Neuronal stem cell (in vitro differentiated cells): ENCODE data around the gene SLC35D1.

ENCODE experiments used
- DNase-seq: peaks from one replicate; pipeline ENCODE4 v3.0.0-alpha.2; 2013; ENCODE audit warnings: low spot score
- H2AFZ ChIP-seq: one replicate; pipeline ENCODE4 v1.6.1; 2013; ENCODE audit warnings: mild to moderate bottlenecking, low read length, inconsistent platforms
- H2AK5ac ChIP-seq: 2 replicates; pipeline ENCODE4 v1.6.1; 2013; ENCODE audit warnings: low read depth, mild to moderate bottlenecking, inconsistent platforms, low read length, moderate library complexity, mixed read lengths
- H2BK120ac ChIP-seq: 2 replicates; pipeline ENCODE4 v1.6.1; 2013; ENCODE audit warnings: low read depth, mild to moderate bottlenecking, inconsistent platforms, low read length, moderate library complexity, mixed read lengths
- H2BK12ac ChIP-seq: one replicate; pipeline ENCODE4 v1.6.1; 2013; ENCODE audit warnings: low read length, inconsistent platforms
- H2BK15ac ChIP-seq: 2 replicates; pipeline ENCODE4 v1.6.1; 2013; ENCODE audit warnings: mild to moderate bottlenecking, low read length, inconsistent platforms, mixed read lengths
- H2BK5ac ChIP-seq: one replicate; pipeline ENCODE4 v1.6.1; 2013; ENCODE audit warnings: inconsistent platforms, mild to moderate bottlenecking, low read length, moderate library complexity
- H3K14ac ChIP-seq: one replicate; pipeline ENCODE4 v1.6.1; 2013; ENCODE audit warnings: low read length, inconsistent platforms
- H3K18ac ChIP-seq: 2 replicates; pipeline ENCODE4 v1.6.1; 2013; ENCODE audit warnings: low read length, inconsistent platforms
- H3K23ac ChIP-seq: 2 replicates; pipeline ENCODE4 v1.6.1; 2013; ENCODE audit warnings: low read depth, mild to moderate bottlenecking, mixed read lengths, low read length, inconsistent platforms; ENCODE audit not compliant: poor library complexity
- H3K27ac ChIP-seq: replicated peaks from 3 replicates; pipeline ENCODE4 v1.5.1; 2013; ENCODE audit warnings: low read length, inconsistent platforms
- H3K27me3 ChIP-seq, 3 experiments: 2 replicates each; pipeline ENCODE4 v1.6.1; 2013; ENCODE audit warnings: low read length in 3 of 3, mild to moderate bottlenecking in 2 of 3, inconsistent platforms in 1 of 3, low read depth in 1 of 3, mixed read lengths in 1 of 3, moderate library complexity in 1 of 3; ENCODE audit not compliant: control insufficient read depth in 3 of 3, insufficient read depth in 3 of 3
- H3K36me3 ChIP-seq, 2 donors: replicated peaks in 1 of 2; 2 replicates each; pipeline ENCODE4 v1.6.1; 2013; ENCODE audit warnings: low read length in 2 of 2; ENCODE audit not compliant: control insufficient read depth in 2 of 2, insufficient read depth in 2 of 2
- H3K4ac ChIP-seq: 2 replicates; pipeline ENCODE4 v1.6.1; 2013; ENCODE audit warnings: inconsistent platforms, mild to moderate bottlenecking, low read length, moderate library complexity
- H3K4me1 ChIP-seq, 2 donors: 1 replicate in 1 of 2; 2 replicates in 1 of 2; pipeline ENCODE4 v1.6.1; 2013; ENCODE audit warnings: low read length in 2 of 2, low read depth in 1 of 2; ENCODE audit not compliant: control insufficient read depth in 2 of 2, insufficient read depth in 1 of 2
- H3K4me2 ChIP-seq: one replicate; pipeline ENCODE4 v1.6.1; 2013; ENCODE audit warnings: mild to moderate bottlenecking, low read length, inconsistent platforms; ENCODE audit not compliant: insufficient read depth, poor library complexity, severe bottlenecking
- H3K4me3 ChIP-seq, 2 donors: 2 replicates each; pipeline ENCODE4 v1.5.1; 2013; ENCODE audit warnings: low read length in 2 of 2, mild to moderate bottlenecking in 2 of 2, inconsistent platforms in 1 of 2, moderate library complexity in 1 of 2
- H3K79me1 ChIP-seq: one replicate; pipeline ENCODE4 v1.6.1; 2013; ENCODE audit warnings: low read depth, mild to moderate bottlenecking, inconsistent platforms, low read length, moderate library complexity
- H3K9ac ChIP-seq: one replicate; pipeline ENCODE4 v1.6.1; 2013; ENCODE audit warnings: mild to moderate bottlenecking, low read depth, low read length, inconsistent platforms; ENCODE audit not compliant: poor library complexity
- H3K9me3 ChIP-seq, 2 donors: replicated peaks in 1 of 2; 2 replicates each; pipeline versions ENCODE3 to v1.6.1; 2013; ENCODE audit warnings: low read length in 2 of 2, mild to moderate bottlenecking in 2 of 2, inconsistent platforms in 1 of 2, low read depth in 1 of 2, mixed read lengths in 1 of 2, moderate library complexity in 1 of 2; ENCODE audit not compliant: control insufficient read depth in 2 of 2, insufficient read depth in 1 of 2
- H4K8ac ChIP-seq: one replicate; pipeline ENCODE4 v1.6.1; 2013; ENCODE audit warnings: low read depth, mild to moderate bottlenecking, inconsistent platforms, low read length, moderate library complexity
- H4K91ac ChIP-seq: one replicate; pipeline ENCODE4 v1.6.1; 2013; ENCODE audit warnings: low read length, low read depth, mild to moderate bottlenecking, inconsistent platforms; ENCODE audit not compliant: poor library complexity
- WGBS, 2 donors: extraction: QIAGEN DNeasy Blood & Tissue Kit; methylation state at CpG; one replicate each; pipeline ENCODE4 v1.1.7; 2013; ENCODE audit warnings: missing lambda C conversion rate in 2 of 2, mixed read lengths in 1 of 2; ENCODE audit not compliant: insufficient read length in 2 of 2, insufficient replicate concordance in 1 of 2; ENCODE audit errors: extremely low coverage in 2 of 2; 5-methylcytosine and 5-hydroxymethylcytosine counted together

The SLC35D1 gene

DNA sequence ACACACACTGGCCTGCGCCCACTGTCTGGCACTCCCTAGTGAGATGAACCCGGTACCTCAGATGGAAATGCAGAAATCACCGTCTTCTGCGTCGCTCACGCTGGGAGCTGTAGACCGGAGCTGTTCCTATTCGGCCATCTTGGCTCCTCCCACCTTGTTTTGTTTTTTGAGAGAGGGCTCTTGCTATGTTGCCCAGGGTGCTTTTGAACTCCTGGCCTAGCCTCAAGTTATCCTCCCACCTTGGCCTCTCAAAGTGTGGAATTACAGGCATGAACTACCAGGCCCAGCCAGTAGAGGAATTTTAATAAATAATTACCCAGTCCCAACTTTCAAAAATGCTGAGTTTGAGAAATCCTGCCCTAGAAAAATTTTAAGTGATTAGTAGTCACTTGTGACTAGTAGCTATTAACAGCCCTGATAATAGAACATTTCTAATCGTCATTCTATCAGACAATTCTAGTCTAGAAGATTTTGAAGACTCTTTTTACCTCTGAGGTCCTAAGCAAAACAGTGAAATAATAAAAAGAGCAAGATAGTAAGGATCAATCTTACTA is 30.9 kb upstream of the SLC35D1 start:
- H3K4me3 ChIP-seq: no peak overlapping the region
- no peak overlapping the region for H3K14ac ChIP-seq
- no peaks in the 10 kb centered on the region for H3K36me3 ChIP-seq
- H3K27me3 ChIP-seq: no peaks in the 10 kb centered on the region
- no peak overlapping the region for H3K23ac ChIP-seq
- no peak overlapping the region for H3K9ac ChIP-seq
- no peak overlapping the region for H2BK120ac ChIP-seq
- no peak overlapping the region for H3K18ac ChIP-seq
- H2BK15ac ChIP-seq: no peak overlapping the region
- H3K4me2 ChIP-seq: no peak overlapping the region
- no peak overlapping the region for H3K4ac ChIP-seq
- no CpG with 5 or more reads among the region's 9 CpGs for WGBS, 2 donors
- H4K91ac ChIP-seq: no peak overlapping the region
- no peak overlapping the region for H2BK12ac ChIP-seq
- no peak overlapping the region for H4K8ac ChIP-seq
- H3K9me3 ChIP-seq: peaks cover 0 to 7% of the 10 kb centered on the region in 2 donors
- H2AFZ ChIP-seq: no peak overlapping the region
- no peak overlapping the region for H2AK5ac ChIP-seq
- DNase-seq: no peak
- no peak overlapping the region for H2BK5ac ChIP-seq
- H3K79me1 ChIP-seq: no peaks in the 10 kb centered on the region
- H3K27ac ChIP-seq: no peak overlapping the region
- no peaks in the 10 kb centered on the region for H3K4me1 ChIP-seq

DNA sequence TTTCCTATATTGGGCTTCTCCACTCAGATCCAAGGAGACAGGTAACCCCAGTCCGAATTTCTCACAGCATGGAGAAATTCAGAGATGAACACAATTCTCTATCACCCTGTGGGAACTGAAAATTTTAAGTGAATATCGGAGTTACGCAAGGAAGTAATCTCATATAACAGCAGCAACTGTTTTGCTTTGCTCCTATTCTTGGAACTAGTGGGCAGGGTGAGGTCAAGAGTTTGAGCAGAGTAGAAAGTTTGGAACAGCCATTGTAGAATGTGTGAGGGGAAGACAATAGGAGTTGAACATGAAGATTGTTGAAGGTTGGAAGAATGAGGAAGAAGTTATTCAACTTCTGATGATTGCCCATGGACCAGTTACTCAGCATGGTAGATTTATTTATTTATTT is 24.3 kb upstream of the SLC35D1 start:
- H3K9ac ChIP-seq: no peak overlapping the region
- H2BK5ac ChIP-seq: no peak overlapping the region
- H3K27ac ChIP-seq: no peak overlapping the region
- H3K9me3 ChIP-seq: no peaks in the 10 kb centered on the region
- H3K79me1 ChIP-seq: no peaks in the 10 kb centered on the region
- no peak overlapping the region for H3K4ac ChIP-seq
- H3K14ac ChIP-seq: no peak overlapping the region
- no peak overlapping the region for H3K23ac ChIP-seq
- H3K4me2 ChIP-seq: no peak overlapping the region
- H4K8ac ChIP-seq: no peak overlapping the region
- H4K91ac ChIP-seq: no peak overlapping the region
- no peak overlapping the region for H3K18ac ChIP-seq
- no peaks in the 10 kb centered on the region for H3K4me1 ChIP-seq
- H3K36me3 ChIP-seq: no peaks in the 10 kb centered on the region
- no peak overlapping the region for H2AFZ ChIP-seq
- H2BK12ac ChIP-seq: no peak overlapping the region
- no peak overlapping the region for H2BK15ac ChIP-seq
- no peaks in the 10 kb centered on the region for H3K27me3 ChIP-seq
- no peak overlapping the region for H2BK120ac ChIP-seq
- WGBS, 2 donors: no CpG with 5 or more reads among the region's 3 CpGs
- no peak overlapping the region for H3K4me3 ChIP-seq
- DNase-seq: no peak
- H2AK5ac ChIP-seq: no peak overlapping the region

DNA sequence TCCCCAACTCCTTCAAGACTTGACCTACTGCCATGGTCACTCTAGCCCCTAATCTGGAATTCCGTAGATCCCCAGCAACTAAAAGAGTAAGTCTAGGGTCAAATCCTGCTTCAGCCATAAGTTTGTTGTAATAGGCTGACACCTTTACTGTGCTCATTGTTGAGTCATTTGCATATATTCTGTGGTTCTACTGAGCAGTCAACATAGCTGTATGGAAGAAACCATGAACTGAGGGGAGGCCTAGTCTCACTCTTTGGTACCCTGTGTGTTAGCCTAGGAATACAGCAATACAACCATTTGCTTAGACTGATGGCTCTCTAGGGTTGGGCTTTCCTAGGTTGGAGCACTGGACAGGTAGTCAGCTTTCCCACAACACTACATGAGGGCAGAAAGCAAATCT is 23.6 kb upstream of the SLC35D1 start:
- Histone ChIP-seq H2BK120ac (no peak overlapping the region), H3K14ac (no peak overlapping the region), H3K27me3 (no peaks in the 10 kb centered on the region), H3K36me3 (no peaks in the 10 kb centered on the region), H3K79me1 (no peaks in the 10 kb centered on the region), H2BK5ac (no peak overlapping the region), H4K91ac (no peak overlapping the region), H2BK12ac (no peak overlapping the region), H3K4me1 (no peaks in the 10 kb centered on the region), H2AFZ (no peak overlapping the region), H3K27ac (no peak overlapping the region), H3K4me3 (no peak overlapping the region), H4K8ac (no peak overlapping the region), H3K18ac (no peak overlapping the region), H3K23ac (no peak overlapping the region), H2AK5ac (no peak overlapping the region), H3K4me2 (no peak overlapping the region), H3K9ac (no peak overlapping the region), H3K9me3 (peaks cover 2% of the 10 kb centered on the region in 2 donors), H3K4ac (no peak overlapping the region), H2BK15ac (no peak overlapping the region)
- no CpG with 5 or more reads among the region's 1 CpG for WGBS, 2 donors
- DNase-seq: no peak

- H2AFZ ChIP-seq: no peak overlapping the region
- H4K8ac ChIP-seq: no peak overlapping the region
- no peak for DNase-seq
- no peak overlapping the region for H2BK5ac ChIP-seq
- H3K4me3 ChIP-seq: no peak overlapping the region
- H3K4me1 ChIP-seq: no peaks in the 10 kb centered on the region
- H3K4ac ChIP-seq: no peak overlapping the region
- no peak overlapping the region for H3K18ac ChIP-seq
- no peak overlapping the region for H2BK12ac ChIP-seq
- H3K27me3 ChIP-seq: no peaks in the 10 kb centered on the region
- no peaks in the 10 kb centered on the region for H3K36me3 ChIP-seq
- H2AK5ac ChIP-seq: no peak overlapping the region
- H3K27ac ChIP-seq: no peak overlapping the region
- H3K23ac ChIP-seq: no peak overlapping the region
- no peak overlapping the region for H2BK120ac ChIP-seq
- no peak overlapping the region for H3K9ac ChIP-seq
- no peak overlapping the region for H4K91ac ChIP-seq
- H3K4me2 ChIP-seq: no peak overlapping the region
- H3K14ac ChIP-seq: no peak overlapping the region
- peaks cover 6 to 12% of the 10 kb centered on the region in 2 donors for H3K9me3 ChIP-seq
- no peak overlapping the region for H2BK15ac ChIP-seq
- WGBS, 2 donors: no CpG with 5 or more reads among the region's 1 CpG
- no peaks in the 10 kb centered on the region for H3K79me1 ChIP-seq
Observed at GRCh38 chr1:67072749-67073148, 18.8 kb upstream of the SLC35D1 start.
